Amniotic stem cell (primary cell): ENCODE measurements around the gene ZSCAN2.
A peak's percentile ranks its signal among the peaks of the same experiment; 100 is the strongest.

Source experiments
- DNase-seq: peaks from one replicate; lab custom pipeline; 2025; lab: John Stamatoyannopoulos, UW

ZSCAN2 gene

GRCh38 chr15:84671211-84671610, 70.4 kb downstream of the ZSCAN2 start:
- peak; percentile 43 for DNase-seq
